HCT116 (cell line): ENCODE data around the gene UGT2A2. TPM values are rescaled to one million over a fixed set of nuclear protein-coding genes. Genes with fewer than 3 reads are reported as not detected.

Experiments
- ATAC-seq: fragments of 200-7000 bp; cut with Tn5 transposase; 2 replicates; pipeline ENCODE4 v1.9.1; 2020; ENCODE audit warnings: mild to moderate bottlenecking, moderate library complexity
- BruUV-seq: library from RNA; stranded (reverse); fragments of 400-500 nt; replicated peaks from 2 replicates; lab custom pipeline; 2021; lab: Mats Ljungman, UMichigan
- CTCF ChIA-PET: fragments of 300-600 bp; sonication (Branson Sonifier 250); formaldehyde crosslinking; loops from one replicate; lab custom pipeline; 2021; ENCODE audit warnings: antibody characterized with exemption; lab: Charles Lee
- POLR2A ChIA-PET: fragments of 300-600, 350-600 bp; sonication (Branson Sonifier 250); formaldehyde crosslinking; loops from one replicate; lab custom pipeline; 2021; ENCODE audit warnings: antibody characterized with exemption; lab: Charles Lee
- RAD21 ChIA-PET, 2 experiments: fragments of 300-600 bp; sonication (Branson Sonifier 250); formaldehyde crosslinking; loops; one replicate each; lab custom pipeline; 2023; ENCODE audit warnings: low total read pairs in 2 of 2; ENCODE audit not compliant: uncharacterized antibody in 2 of 2, unreplicated experiment in 2 of 2, low non-redundant PET in 1 of 2; lab: Charles Lee
- DNase-seq: peaks from one replicate; pipeline ENCODE4 v3.0.0-alpha.2; 2010; ENCODE audit warnings: low read depth, low spot score
- H2AFZ ChIP-seq: fragments of 200-600 bp; shearing (Covaris generic), sonication (generic); 2 replicates; pipeline ENCODE4 v1.6.1; 2017; ENCODE audit warnings: low read depth, mixed run types, mixed read lengths, antibody characterized with exemption, low read length; ENCODE audit not compliant: poor library complexity, severe bottlenecking
- H3K27ac ChIP-seq: 2 replicates; pipeline ENCODE4 v1.5.1; 2012; ENCODE audit warnings: low read depth, low read length
- H3K27me3 ChIP-seq: fragments of 200-600 bp; sonication (generic); 2 replicates; pipeline ENCODE4 v1.6.1; 2016; ENCODE audit warnings: mixed run types, low read length, mixed read lengths; ENCODE audit not compliant: insufficient read depth
- H3K36me3 ChIP-seq, 2 experiments: fragments of 200-500 bp in 1 of 2; fragments of 200-600 bp in 1 of 2; sonication (Bioruptor generic) in 1 of 2; sonication (generic) in 1 of 2; 2 replicates each; pipeline versions ENCODE4 v1.5.1 to v1.6.1; 2014 to 2016; ENCODE audit warnings: low read length in 2 of 2, inconsistent platforms in 1 of 2, mixed read lengths in 1 of 2, mixed run types in 1 of 2; ENCODE audit not compliant: insufficient read depth in 2 of 2, control insufficient read depth in 1 of 2
- H3K4me1 ChIP-seq, 2 experiments: fragments of 200-600 bp in 1 of 2; sonication (generic) in 1 of 2; 2 replicates each; pipeline versions ENCODE4 v1.5.1 to v1.6.1; 2012 to 2017; ENCODE audit warnings: low read length in 2 of 2, inconsistent platforms in 1 of 2, mild to moderate bottlenecking in 1 of 2, mixed read lengths in 1 of 2, mixed run types in 1 of 2, moderate library complexity in 1 of 2; ENCODE audit not compliant: insufficient read depth in 2 of 2, control insufficient read depth in 1 of 2
- H3K4me2 ChIP-seq: fragments of 200-600 bp; sonication (generic); 2 replicates; pipeline ENCODE4 v1.6.1; 2017; ENCODE audit warnings: mixed run types, low read length, mixed read lengths
- H3K4me3 ChIP-seq, 2 experiments: fragments of 200-600 bp in 1 of 2; sonication (generic) in 1 of 2; replicated peaks in 1 of 2; 2 replicates each; pipeline ENCODE4 v1.5.1; 2011 to 2016; ENCODE audit warnings: low read length in 2 of 2, control low read depth in 1 of 2, low read depth in 1 of 2, mild to moderate bottlenecking in 1 of 2, mixed read lengths in 1 of 2, mixed run types in 1 of 2
- H3K79me2 ChIP-seq: fragments of 200-600 bp; sonication (generic); 2 replicates; pipeline ENCODE4 v1.6.1; 2017; ENCODE audit warnings: mild to moderate bottlenecking, mixed run types, low read length, moderate library complexity, mixed read lengths; ENCODE audit not compliant: insufficient read depth
- H3K9ac ChIP-seq: fragments of 200-600 bp; sonication (generic); 2 replicates; pipeline ENCODE4 v1.6.1; 2016; ENCODE audit warnings: low read length, mixed read lengths
- H3K9me2 ChIP-seq: fragments of 200-600 bp; sonication (generic), shearing (Covaris generic); 2 replicates; pipeline ENCODE4 v1.6.1; 2017; ENCODE audit warnings: mixed run types, mild to moderate bottlenecking, moderate library complexity; ENCODE audit not compliant: insufficient read depth
- H3K9me3 ChIP-seq, 2 experiments: fragments of 200-500 bp in 1 of 2; fragments of 200-600 bp in 1 of 2; sonication (Bioruptor generic) in 1 of 2; sonication (generic) in 1 of 2; 2 replicates each; pipeline ENCODE4 v1.6.1; 2014 to 2017; ENCODE audit warnings: low read length in 2 of 2, mixed read lengths in 2 of 2, inconsistent platforms in 1 of 2, low read depth in 1 of 2, mild to moderate bottlenecking in 1 of 2, mixed run types in 1 of 2, moderate library complexity in 1 of 2; ENCODE audit not compliant: control insufficient read depth in 1 of 2, insufficient read depth in 1 of 2
- H4K20me1 ChIP-seq: fragments of 200-600 bp; sonication (generic), shearing (Covaris generic); 2 replicates; pipeline ENCODE4 v1.6.1; 2017; ENCODE audit warnings: mixed run types, mild to moderate bottlenecking, moderate library complexity; ENCODE audit not compliant: insufficient read depth
- EGR1 ChIP-seq: IDR thresholded peaks from 2 replicates; pipeline ENCODE4 v1.6.1; 2012; ENCODE audit warnings: low read depth
- ELF1 ChIP-seq: IDR thresholded peaks from 2 replicates; pipeline ENCODE4 v1.6.1; 2012; ENCODE audit warnings: low read depth, borderline replicate concordance
- FOSL1 ChIP-seq: IDR thresholded peaks from 2 replicates; pipeline ENCODE4 v1.6.1; 2012; ENCODE audit warnings: low read depth
- JUND ChIP-seq: IDR thresholded peaks from 2 replicates; pipeline ENCODE4 v1.6.1; 2012
- POLR2AphosphoS5 ChIP-seq: IDR thresholded peaks from 2 replicates; pipeline ENCODE4 v1.6.1; 2011; ENCODE audit warnings: mild to moderate bottlenecking, low read depth, low read length, moderate library complexity
- RAD21 ChIP-seq: IDR thresholded peaks from 2 replicates; pipeline ENCODE4 v1.6.1; 2012; ENCODE audit warnings: low read depth, mild to moderate bottlenecking
- SIN3A ChIP-seq: IDR thresholded peaks from 2 replicates; pipeline ENCODE4 v1.6.1; 2012; ENCODE audit warnings: low read depth
- SP1 ChIP-seq: IDR thresholded peaks from 2 replicates; pipeline ENCODE4 v1.6.1; 2012; ENCODE audit warnings: low read depth
- SRF ChIP-seq: IDR thresholded peaks from 2 replicates; pipeline ENCODE4 v1.6.1; 2012; ENCODE audit warnings: low read depth
- ZNF274 ChIP-seq: fragments of 200-500 bp; sonication (Bioruptor generic); IDR thresholded peaks from 2 replicates; pipeline ENCODE4 v1.6.1; 2014; ENCODE audit warnings: mild to moderate bottlenecking, low read depth, low read length, inconsistent platforms
- intact Hi-C: fragments of 100-400 bp; cut with micrococcal nuclease; formaldehyde crosslinking; loops from 2 replicates; pipeline ENCODE4 v1.10.0; 2022
- total RNA-seq: library from RNA; stranded (reverse); gene quantifications from one replicate; pipeline ENCODE4 v1.2.1, GENCODE V29; 2021; ENCODE audit not compliant: unreplicated experiment
- TF ChIP-seq, protein P1 (sequence below): IDR thresholded peaks from 2 replicates; pipeline ENCODE4 v1.6.1; 2012
- TF ChIP-seq, protein P2 (sequence below), 3 experiments: fragments of 200-600 bp in 1 of 3; sonication (generic) in 1 of 3; IDR thresholded peaks in 2 of 3; conservative IDR thresholded peaks in 1 of 3; 2 replicates each; pipeline ENCODE4 v1.5.1; 2012 to 2017; ENCODE audit warnings: low read depth in 2 of 3, low read length in 2 of 3, antibody characterized with exemption in 1 of 3, borderline replicate concordance in 1 of 3, control low read depth in 1 of 3, mild to moderate bottlenecking in 1 of 3, mixed read lengths in 1 of 3, mixed run types in 1 of 3, moderate library complexity in 1 of 3; ENCODE audit not compliant: insufficient read depth in 1 of 3
- TF ChIP-seq, protein P3 (sequence below): IDR thresholded peaks from 2 replicates; pipeline ENCODE4 v1.6.1; 2011; ENCODE audit warnings: mild to moderate bottlenecking, low read length, moderate library complexity; ENCODE audit not compliant: insufficient replicate concordance; ENCODE audit errors: extremely low read depth

Gene UGT2A2
- total RNA-seq, 1 experiment from 2014 or later, result not detected

DNA sequence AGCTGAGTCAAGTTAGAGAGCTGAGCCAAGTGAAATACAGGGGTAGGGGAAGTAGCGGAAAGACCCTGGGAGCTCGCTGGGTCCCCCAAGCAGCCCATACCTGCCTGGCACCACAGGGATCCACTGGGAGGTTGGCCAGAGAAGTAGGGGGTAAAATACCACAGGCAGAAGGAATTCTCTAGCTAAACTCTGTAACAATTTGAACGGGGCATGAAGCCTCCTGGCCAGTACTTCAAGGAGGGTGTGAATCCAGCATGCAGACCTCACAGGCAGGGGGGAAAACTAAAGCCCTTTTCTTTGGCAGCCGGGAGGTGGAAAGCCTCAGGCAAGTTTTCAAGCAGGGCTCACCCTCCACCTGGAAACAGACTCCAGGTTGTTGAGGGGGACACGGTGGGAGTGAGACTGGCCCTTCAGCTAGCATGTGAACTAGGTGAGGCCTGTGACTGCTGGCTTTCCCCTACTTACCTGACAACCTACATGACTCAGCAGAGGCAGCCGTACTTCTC lies 17.3 kb upstream of the UGT2A2 start:
- no peaks in the 10 kb centered on the region for H3K79me2 ChIP-seq
- H3K27ac ChIP-seq, result no peak overlapping the region
- no peaks in the 10 kb centered on the region for H3K9me3 ChIP-seq
- intact Hi-C loops, result no loop called here
- no peak for ATAC-seq
- no peaks in the 10 kb centered on the region for H3K9me2 ChIP-seq
- POLR2A ChIA-PET, result no interaction called here
- H4K20me1 ChIP-seq, result no peaks in the 10 kb centered on the region
- no peaks in the 10 kb centered on the region for H3K27me3 ChIP-seq
- CTCF ChIA-PET, result no interaction called here
- RAD21 ChIA-PET, result no interaction called here
- no peaks in the 10 kb centered on the region for H3K4me1 ChIP-seq
- H3K36me3 ChIP-seq, result no peaks in the 10 kb centered on the region
- no TSS peak for BruUV-seq
- TF ChIP-seq JUND (no peak), ZNF274 (no peak)
- DNase-seq, result no peak
- H3K4me3 ChIP-seq, result no peak overlapping the region
- H3K4me2 ChIP-seq, result no peak overlapping the region
- H2AFZ ChIP-seq, result no peak overlapping the region
- H3K9ac ChIP-seq, result no peak overlapping the region

DNA sequence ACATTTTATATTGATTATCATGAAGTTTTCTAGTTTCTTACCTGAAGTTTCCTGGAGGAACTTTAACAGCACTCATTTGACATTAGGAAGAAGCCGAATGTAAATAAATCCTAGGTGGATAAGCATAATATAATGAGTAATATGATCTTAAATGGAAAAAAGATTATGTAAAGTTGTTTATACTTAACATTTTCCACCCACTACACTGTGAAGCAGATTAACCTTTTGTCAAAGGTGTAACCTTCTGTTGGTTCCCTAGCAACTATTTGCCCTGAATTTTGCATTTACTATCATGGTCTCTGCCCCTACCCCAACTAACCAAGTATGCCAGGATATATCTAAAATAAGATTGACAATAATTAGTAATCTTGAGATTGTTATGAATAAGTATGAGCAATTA lies 13.7 kb upstream of the UGT2A2 start, which contains the start of gene UGT2A1:
TSS of gene UGT2A1 (minus strand) at position 101 of the 400 bp plus-strand sequence. CDS start 5,603 bp downstream, outside the sequence.
- DNase-seq, result no peak
- ChIA-PET POLR2A (no interaction called here), CTCF (no interaction called here), RAD21 (no interaction called here)
- no peaks in the 10 kb centered on the region for H3K27me3 ChIP-seq
- no peaks in the 10 kb centered on the region for H4K20me1 ChIP-seq
- H3K9me2 ChIP-seq, result no peaks in the 10 kb centered on the region
- H3K9ac ChIP-seq, result no peak within 1 kb of the TSS
- no peak within 1 kb of the TSS for H3K27ac ChIP-seq
- H3K4me3 ChIP-seq, result no peak within 1 kb of the TSS
- BruUV-seq, result no TSS peak
- H3K79me2 ChIP-seq, result no peaks in the 10 kb centered on the region
- no peaks in the 10 kb centered on the region for H3K9me3 ChIP-seq
- no peak within 1 kb of the TSS for H2AFZ ChIP-seq
- no peaks in the 10 kb centered on the region for H3K4me1 ChIP-seq
- intact Hi-C loops, result no loop called here
- TF ChIP-seq FOSL1 (no peak), ELF1 (no peak), SP1 (no peak), POLR2AphosphoS5 (no peak), SIN3A (no peak), EGR1 (no peak), JUND (no peak), RAD21 (no peak), SRF (no peak), ZNF274 (no peak)
- TF ChIP-seq, protein P1, sequence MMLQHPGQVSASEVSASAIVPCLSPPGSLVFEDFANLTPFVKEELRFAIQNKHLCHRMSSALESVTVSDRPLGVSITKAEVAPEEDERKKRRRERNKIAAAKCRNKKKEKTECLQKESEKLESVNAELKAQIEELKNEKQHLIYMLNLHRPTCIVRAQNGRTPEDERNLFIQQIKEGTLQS, result no peak
- TF ChIP-seq, protein P2, sequence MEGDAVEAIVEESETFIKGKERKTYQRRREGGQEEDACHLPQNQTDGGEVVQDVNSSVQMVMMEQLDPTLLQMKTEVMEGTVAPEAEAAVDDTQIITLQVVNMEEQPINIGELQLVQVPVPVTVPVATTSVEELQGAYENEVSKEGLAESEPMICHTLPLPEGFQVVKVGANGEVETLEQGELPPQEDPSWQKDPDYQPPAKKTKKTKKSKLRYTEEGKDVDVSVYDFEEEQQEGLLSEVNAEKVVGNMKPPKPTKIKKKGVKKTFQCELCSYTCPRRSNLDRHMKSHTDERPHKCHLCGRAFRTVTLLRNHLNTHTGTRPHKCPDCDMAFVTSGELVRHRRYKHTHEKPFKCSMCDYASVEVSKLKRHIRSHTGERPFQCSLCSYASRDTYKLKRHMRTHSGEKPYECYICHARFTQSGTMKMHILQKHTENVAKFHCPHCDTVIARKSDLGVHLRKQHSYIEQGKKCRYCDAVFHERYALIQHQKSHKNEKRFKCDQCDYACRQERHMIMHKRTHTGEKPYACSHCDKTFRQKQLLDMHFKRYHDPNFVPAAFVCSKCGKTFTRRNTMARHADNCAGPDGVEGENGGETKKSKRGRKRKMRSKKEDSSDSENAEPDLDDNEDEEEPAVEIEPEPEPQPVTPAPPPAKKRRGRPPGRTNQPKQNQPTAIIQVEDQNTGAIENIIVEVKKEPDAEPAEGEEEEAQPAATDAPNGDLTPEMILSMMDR (IDR thresholded peaks at IDR 0.05 in 2 of 3, conservative IDR thresholded peaks at IDR 0.05 in 1 of 3; ENCODE audit: borderline replicate concordance in 1 of 3, insufficient read depth in 1 of 3, low read depth in 2 of 3, low read length in 2 of 3), result no peak
- TF ChIP-seq, protein P3, sequence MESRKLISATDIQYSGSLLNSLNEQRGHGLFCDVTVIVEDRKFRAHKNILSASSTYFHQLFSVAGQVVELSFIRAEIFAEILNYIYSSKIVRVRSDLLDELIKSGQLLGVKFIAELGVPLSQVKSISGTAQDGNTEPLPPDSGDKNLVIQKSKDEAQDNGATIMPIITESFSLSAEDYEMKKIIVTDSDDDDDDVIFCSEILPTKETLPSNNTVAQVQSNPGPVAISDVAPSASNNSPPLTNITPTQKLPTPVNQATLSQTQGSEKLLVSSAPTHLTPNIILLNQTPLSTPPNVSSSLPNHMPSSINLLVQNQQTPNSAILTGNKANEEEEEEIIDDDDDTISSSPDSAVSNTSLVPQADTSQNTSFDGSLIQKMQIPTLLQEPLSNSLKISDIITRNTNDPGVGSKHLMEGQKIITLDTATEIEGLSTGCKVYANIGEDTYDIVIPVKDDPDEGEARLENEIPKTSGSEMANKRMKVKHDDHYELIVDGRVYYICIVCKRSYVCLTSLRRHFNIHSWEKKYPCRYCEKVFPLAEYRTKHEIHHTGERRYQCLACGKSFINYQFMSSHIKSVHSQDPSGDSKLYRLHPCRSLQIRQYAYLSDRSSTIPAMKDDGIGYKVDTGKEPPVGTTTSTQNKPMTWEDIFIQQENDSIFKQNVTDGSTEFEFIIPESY, result no peak
- ATAC-seq, result no peak
- H3K4me2 ChIP-seq, result no peak within 1 kb of the TSS
- no peaks in the 10 kb centered on the region for H3K36me3 ChIP-seq
